Measurements from ENCODE around the gene B3GNT3. TPM values are rescaled to one million over a fixed set of nuclear protein-coding genes. Genes with fewer than 3 reads are reported as not detected.
A peak's percentile ranks its signal among the peaks of the same experiment; 100 is the strongest.
"Not testable (repeated sequence)": the region's sequence is repeated elsewhere in the genome, so short reads cannot be mapped to it uniquely, and the experiment has no call there.

Gene B3GNT3
- total RNA-seq, 1 experiment from 2014 or later: not detected

- H3K9ac ChIP-seq (ENCODE audit: low read length): no peak overlapping the region
These were observed 19.6 kb upstream of the B3GNT3 start for GRCh38 chr19:17775245-17775927.

GRCh38 chr19:17775991-17776803, 18.7 kb upstream of the B3GNT3 start:
- Histone ChIP-seq H3K27me3 (ENCODE audit: low read length) (no peaks in the 10 kb centered on the region), H3K4me1 (ENCODE audit: low read length) (no peaks in the 10 kb centered on the region), H3K79me2 (ENCODE audit: low read length) (no peaks in the 10 kb centered on the region), H3K9me3 (ENCODE audit: low read length) (no peaks in the 10 kb centered on the region), H4K20me1 (ENCODE audit: insufficient read depth, low read depth, low read length) (no peaks in the 10 kb centered on the region; the same call in 1 of the 2 replicates), H3K9ac (ENCODE audit: low read length) (no peak overlapping the region), H2AFZ (ENCODE audit: low read length) (no peak overlapping the region), H3K4me2 (ENCODE audit: low read depth, low read length, poor library complexity, severe bottlenecking) (no peak overlapping the region), H3K27ac (ENCODE audit: low read length) (no peak overlapping the region), H3K36me3 (ENCODE audit: insufficient read depth, low read length) (no peaks in the 10 kb centered on the region), H3K9me2 (replicated peaks; ENCODE audit: insufficient read depth, low read length) (no peaks in the 10 kb centered on the region), H3K4me3 (ENCODE audit: low read length) (no peak overlapping the region)
- no peak for DNase-seq

More at GRCh38 chr19:17775245-17775927, 19.6 kb upstream of the B3GNT3 start:
- Histone ChIP-seq H3K36me3 (ENCODE audit: insufficient read depth, low read length) (0 out of 2 replicates have a peak, but pooled peaks cover under 1% of the 10 kb centered on the region), H3K4me3 (ENCODE audit: low read length) (no peak overlapping the region), H3K4me2 (ENCODE audit: low read depth, low read length, poor library complexity, severe bottlenecking) (no peak overlapping the region), H3K79me2 (ENCODE audit: low read length) (no peaks in the 10 kb centered on the region), H3K9me3 (ENCODE audit: low read length) (no peaks in the 10 kb centered on the region), H4K20me1 (ENCODE audit: insufficient read depth, low read depth, low read length) (no peaks in the 10 kb centered on the region; the same call in 1 of the 2 replicates), H3K27ac (ENCODE audit: low read length) (no peak overlapping the region), H2AFZ (ENCODE audit: low read length) (no peak overlapping the region), H3K9me2 (replicated peaks; ENCODE audit: insufficient read depth, low read length) (no peaks in the 10 kb centered on the region), H3K4me1 (ENCODE audit: low read length) (no peaks in the 10 kb centered on the region), H3K27me3 (ENCODE audit: low read length) (no peaks in the 10 kb centered on the region)
- peak; percentile 83 for DNase-seq

GRCh38 chr19:17777840-17778239, 17.1 kb upstream of the B3GNT3 start:
- not testable (repeated sequence) for H3K4me2 ChIP-seq (ENCODE audit: low read depth, low read length, poor library complexity, severe bottlenecking); H3K27ac ChIP-seq (ENCODE audit: low read length); DNase-seq; H4K20me1 ChIP-seq (ENCODE audit: insufficient read depth, low read depth, low read length); H3K9me3 ChIP-seq (ENCODE audit: low read length); H3K36me3 ChIP-seq (ENCODE audit: insufficient read depth, low read length); H3K4me3 ChIP-seq (ENCODE audit: low read length); H3K27me3 ChIP-seq (ENCODE audit: low read length); H3K79me2 ChIP-seq (ENCODE audit: low read length); H3K9ac ChIP-seq (ENCODE audit: low read length); H2AFZ ChIP-seq (ENCODE audit: low read length); H3K9me2 ChIP-seq (replicated peaks; ENCODE audit: insufficient read depth, low read length); H3K4me1 ChIP-seq (ENCODE audit: low read length)

- Histone ChIP-seq H4K20me1 (ENCODE audit: insufficient read depth, low read depth, low read length) (no peaks in the 10 kb centered on the region; the same call in 1 of the 2 replicates), H3K9me3 (ENCODE audit: low read length) (no peaks in the 10 kb centered on the region), H3K79me2 (ENCODE audit: low read length) (no peaks in the 10 kb centered on the region), H3K9me2 (replicated peaks; ENCODE audit: insufficient read depth, low read length) (no peaks in the 10 kb centered on the region), H3K4me3 (ENCODE audit: low read length) (no peak overlapping the region), H3K36me3 (ENCODE audit: insufficient read depth, low read length) (no peaks in the 10 kb centered on the region), H3K9ac (ENCODE audit: low read length) (no peak overlapping the region), H3K4me1 (ENCODE audit: low read length) (no peaks in the 10 kb centered on the region), H3K27ac (ENCODE audit: low read length) (no peak overlapping the region), H3K27me3 (ENCODE audit: low read length) (no peaks in the 10 kb centered on the region), H3K4me2 (ENCODE audit: low read depth, low read length, poor library complexity, severe bottlenecking) (no peak overlapping the region), H2AFZ (ENCODE audit: low read length) (no peak overlapping the region)
- peak; percentile 93 for DNase-seq
These were observed 16.5 kb upstream of the B3GNT3 start for GRCh38 chr19:17778251-17778967.

GRCh38 chr19:17778968-17779929, 15.7 kb upstream of the B3GNT3 start:
- no peaks in the 10 kb centered on the region for H3K9me3 ChIP-seq (ENCODE audit: low read length)
- H3K79me2 ChIP-seq (ENCODE audit: low read length): no peaks in the 10 kb centered on the region
- H3K4me3 ChIP-seq (ENCODE audit: low read length): no peak overlapping the region
- H3K36me3 ChIP-seq (ENCODE audit: insufficient read depth, low read length): no peaks in the 10 kb centered on the region
- no peak overlapping the region for H3K9ac ChIP-seq (ENCODE audit: low read length)
- H3K4me1 ChIP-seq (ENCODE audit: low read length): no peaks in the 10 kb centered on the region
- no peak for DNase-seq
- no peaks in the 10 kb centered on the region for H3K27me3 ChIP-seq (ENCODE audit: low read length)
- H3K9me2 ChIP-seq (replicated peaks; ENCODE audit: insufficient read depth, low read length): no peaks in the 10 kb centered on the region
- H2AFZ ChIP-seq (ENCODE audit: low read length): no peak overlapping the region
- H3K4me2 ChIP-seq (ENCODE audit: low read depth, low read length, poor library complexity, severe bottlenecking): no peak overlapping the region
- H3K27ac ChIP-seq (ENCODE audit: low read length): no peak overlapping the region
- H4K20me1 ChIP-seq (ENCODE audit: insufficient read depth, low read depth, low read length): no peaks in the 10 kb centered on the region; the same call in 1 of the 2 replicates

GRCh38 chr19:17780781-17781180, 14.2 kb upstream of the B3GNT3 start:
- H2AFZ ChIP-seq (ENCODE audit: low read length): no peak overlapping the region
- DNase-seq: no peak
- H3K9me2 ChIP-seq (replicated peaks; ENCODE audit: insufficient read depth, low read length): no peaks in the 10 kb centered on the region
- H3K27ac ChIP-seq (ENCODE audit: low read length): no peak overlapping the region
- H3K9ac ChIP-seq (ENCODE audit: low read length): no peak overlapping the region
- H3K4me1 ChIP-seq (ENCODE audit: low read length): no peaks in the 10 kb centered on the region
- no peak overlapping the region for H3K4me2 ChIP-seq (ENCODE audit: low read depth, low read length, poor library complexity, severe bottlenecking)
- no peaks in the 10 kb centered on the region for H3K9me3 ChIP-seq (ENCODE audit: low read length)
- H3K27me3 ChIP-seq (ENCODE audit: low read length): no peaks in the 10 kb centered on the region
- H3K79me2 ChIP-seq (ENCODE audit: low read length): no peaks in the 10 kb centered on the region
- no peak overlapping the region for H3K4me3 ChIP-seq (ENCODE audit: low read length)
- H4K20me1 ChIP-seq (ENCODE audit: insufficient read depth, low read depth, low read length): peaks cover 3% of the 10 kb centered on the region; the same call in 1 of the 2 replicates
- H3K36me3 ChIP-seq (ENCODE audit: insufficient read depth, low read length): peaks cover 5% of the 10 kb centered on the region; the same call in 1 of the 2 replicates

- not testable (repeated sequence) for H3K9ac ChIP-seq (ENCODE audit: low read length); H3K36me3 ChIP-seq (ENCODE audit: insufficient read depth, low read length); H3K27ac ChIP-seq (ENCODE audit: low read length); H3K79me2 ChIP-seq (ENCODE audit: low read length); H4K20me1 ChIP-seq (ENCODE audit: insufficient read depth, low read depth, low read length); H2AFZ ChIP-seq (ENCODE audit: low read length); H3K4me2 ChIP-seq (ENCODE audit: low read depth, low read length, poor library complexity, severe bottlenecking); H3K4me3 ChIP-seq (ENCODE audit: low read length); DNase-seq; H3K9me3 ChIP-seq (ENCODE audit: low read length); H3K27me3 ChIP-seq (ENCODE audit: low read length); H3K4me1 ChIP-seq (ENCODE audit: low read length); H3K9me2 ChIP-seq (replicated peaks; ENCODE audit: insufficient read depth, low read length)
These were observed 11.2 kb upstream of the B3GNT3 start for GRCh38 chr19:17783721-17784120.

Measured in Karpas-422 (cell line).